ENCODE data around the gene FES. TPM values are rescaled to one million over a fixed set of nuclear protein-coding genes. Genes with fewer than 3 reads are reported as not detected.

FES gene
- 26.2 and 43.3 TPM in 2 replicates for total RNA-seq (ENCODE audit: low replicate concordance)

DNA sequence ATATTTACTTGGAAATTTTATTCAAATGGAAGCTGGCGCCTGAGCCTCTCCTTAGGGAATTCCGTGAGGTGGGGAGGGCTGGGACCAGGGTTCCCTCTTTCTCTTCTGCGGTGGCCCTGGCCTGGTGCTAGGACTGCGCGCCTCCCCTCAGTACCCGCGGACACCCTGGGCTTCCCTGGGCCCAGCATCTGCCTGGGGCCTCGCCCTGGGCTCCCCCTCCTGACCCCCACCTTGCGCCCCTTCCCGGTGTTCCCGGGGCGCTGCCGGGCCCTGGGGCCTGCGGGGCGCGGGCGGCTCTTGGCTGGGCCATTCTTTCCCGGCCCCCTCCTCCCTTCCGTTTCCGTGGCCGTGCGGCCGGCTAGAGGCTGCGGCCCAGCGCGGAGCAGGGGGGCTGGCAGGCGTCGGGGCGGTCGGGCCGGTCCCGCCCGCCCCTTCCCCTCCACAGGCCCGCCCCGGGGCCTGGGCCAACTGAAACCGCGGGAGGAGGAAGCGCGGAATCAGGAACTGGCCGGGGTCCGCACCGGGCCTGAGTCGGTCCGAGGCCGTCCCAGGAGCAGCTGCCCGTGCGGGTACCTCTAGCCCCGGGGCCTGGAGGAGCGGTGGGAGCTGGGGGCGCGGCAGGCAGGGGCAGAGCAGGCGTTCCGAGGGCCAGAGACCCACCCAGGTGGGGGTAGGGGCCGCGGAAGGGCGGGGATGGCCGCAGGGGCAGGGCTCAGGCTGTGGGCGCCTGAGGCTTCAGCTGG lies at the start of gene FES:
FES (plus strand) TSS at position 529 of the 743 bp plus-strand sequence. CDS start 542 bp downstream, outside the sequence.

DNA sequence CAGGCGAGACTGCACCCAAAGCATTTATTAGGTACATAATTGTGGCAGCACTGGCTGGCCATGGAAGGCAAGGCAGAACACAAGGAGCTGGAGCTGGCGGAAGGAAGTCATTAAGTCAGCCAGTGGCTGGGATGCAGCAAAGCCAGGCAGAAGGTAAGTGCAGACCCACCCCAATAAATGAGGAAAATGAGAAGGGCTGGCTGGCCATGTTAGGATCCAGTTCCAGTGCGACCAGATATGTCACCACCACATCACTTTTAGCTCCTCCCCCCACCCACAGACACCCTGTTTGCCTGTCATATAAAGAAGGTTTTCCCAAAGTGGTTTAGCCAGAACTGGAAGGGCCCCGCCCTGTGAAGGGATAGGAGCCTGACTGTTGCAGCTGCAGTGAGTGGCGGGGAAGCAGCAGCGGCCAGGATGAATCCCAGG lies 16.0 kb upstream of the FES start, which contains the start of gene FURIN:
FURIN (plus strand) TSS at position 328 of the 429 bp plus-strand sequence. CDS start 7,153 bp downstream, outside the sequence.

DNA sequence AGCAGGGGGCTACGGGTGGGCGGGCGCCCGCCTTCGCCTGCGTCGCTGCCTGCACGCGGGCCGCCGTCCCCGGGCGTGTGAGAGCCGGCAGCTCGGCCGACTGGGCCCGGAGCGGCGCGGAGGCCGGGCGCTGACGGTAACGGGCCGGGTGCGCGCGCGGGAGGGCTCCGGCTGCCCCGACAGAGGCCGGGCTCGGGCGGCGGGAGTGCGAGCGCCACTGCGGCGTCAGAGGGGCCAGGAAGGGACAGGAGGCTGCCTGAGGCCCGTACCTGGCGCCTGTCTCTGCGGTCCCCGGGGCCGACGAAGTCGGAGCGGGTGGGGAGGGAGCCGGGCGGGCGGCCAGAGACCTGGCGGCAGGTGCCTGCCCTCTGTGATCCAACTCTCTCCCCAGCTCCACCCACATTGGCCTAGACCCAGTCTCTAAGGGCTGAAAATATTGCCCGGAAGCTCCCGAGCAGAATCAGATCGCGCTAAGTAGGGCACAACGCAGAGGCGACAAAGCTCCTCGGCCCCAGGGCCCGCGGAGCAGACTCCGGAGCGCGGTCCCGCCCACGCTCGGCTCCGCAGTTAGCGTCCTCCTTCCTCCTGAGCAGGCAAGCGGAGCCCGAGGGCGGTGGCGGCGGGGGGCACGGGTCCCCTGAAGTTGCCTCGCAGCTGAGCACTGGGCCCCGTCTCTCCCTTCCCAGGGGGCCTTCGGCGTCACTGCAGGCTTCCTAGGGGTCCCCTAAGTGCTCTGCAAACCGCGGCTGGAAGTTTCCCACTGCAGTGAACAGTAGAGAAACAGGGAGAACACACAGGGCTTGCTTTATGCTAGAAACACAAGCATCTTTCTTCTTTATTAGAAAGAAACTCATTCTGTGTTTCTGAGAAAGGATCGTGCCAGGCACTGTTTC lies 18.8 kb downstream of the FES start, which contains the start of gene MAN2A2:
MAN2A2 (plus strand) TSS at position 463 of the 893 bp plus-strand sequence. CDS start 906 bp downstream, outside the sequence.

DNA sequence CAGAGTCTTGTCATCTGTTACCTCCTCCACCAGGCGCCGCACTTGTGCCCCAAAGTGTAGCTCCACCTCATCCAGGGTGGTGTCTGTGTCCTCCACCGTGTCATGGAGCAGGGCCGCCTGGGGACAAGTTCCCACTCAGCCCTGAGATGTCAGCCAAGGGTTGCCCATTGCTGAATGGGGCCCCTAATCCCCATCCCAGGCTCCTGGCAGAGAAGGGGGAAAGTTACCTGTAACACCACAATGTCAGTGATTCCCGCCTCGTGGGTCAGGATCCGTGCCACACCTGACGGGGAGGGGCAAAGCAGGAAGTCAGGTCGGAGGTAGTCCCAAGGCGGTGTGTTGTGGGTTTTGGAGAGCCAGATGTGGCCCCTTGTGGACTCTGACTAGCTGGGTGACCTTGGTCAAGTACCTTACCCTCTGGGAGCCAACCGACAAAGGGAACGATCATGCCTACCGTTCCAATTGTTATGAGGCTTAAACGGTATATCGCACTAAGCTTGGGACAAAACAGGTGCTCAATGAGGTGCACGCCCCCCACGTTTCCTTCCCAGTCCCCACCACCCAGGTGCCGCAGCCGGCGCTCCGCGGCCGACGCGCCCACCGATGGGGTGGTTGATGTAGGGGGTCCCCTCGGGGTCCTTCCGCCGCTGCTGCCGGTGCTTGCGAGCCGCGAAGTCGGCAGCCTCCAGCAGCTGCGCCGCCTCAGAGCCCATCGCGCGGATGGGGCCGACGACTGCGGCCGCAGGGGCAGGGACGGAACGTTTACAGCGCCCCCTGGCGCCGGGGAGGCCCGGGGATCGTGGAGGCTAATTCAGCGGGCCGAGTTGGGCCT lies 47.7 kb downstream of the FES start, which contains the start of gene HDDC3:
HDDC3 (minus strand) TSS at position 722 of the 832 bp plus-strand sequence; CDS start at position 713, 9 bp downstream.

DNA sequence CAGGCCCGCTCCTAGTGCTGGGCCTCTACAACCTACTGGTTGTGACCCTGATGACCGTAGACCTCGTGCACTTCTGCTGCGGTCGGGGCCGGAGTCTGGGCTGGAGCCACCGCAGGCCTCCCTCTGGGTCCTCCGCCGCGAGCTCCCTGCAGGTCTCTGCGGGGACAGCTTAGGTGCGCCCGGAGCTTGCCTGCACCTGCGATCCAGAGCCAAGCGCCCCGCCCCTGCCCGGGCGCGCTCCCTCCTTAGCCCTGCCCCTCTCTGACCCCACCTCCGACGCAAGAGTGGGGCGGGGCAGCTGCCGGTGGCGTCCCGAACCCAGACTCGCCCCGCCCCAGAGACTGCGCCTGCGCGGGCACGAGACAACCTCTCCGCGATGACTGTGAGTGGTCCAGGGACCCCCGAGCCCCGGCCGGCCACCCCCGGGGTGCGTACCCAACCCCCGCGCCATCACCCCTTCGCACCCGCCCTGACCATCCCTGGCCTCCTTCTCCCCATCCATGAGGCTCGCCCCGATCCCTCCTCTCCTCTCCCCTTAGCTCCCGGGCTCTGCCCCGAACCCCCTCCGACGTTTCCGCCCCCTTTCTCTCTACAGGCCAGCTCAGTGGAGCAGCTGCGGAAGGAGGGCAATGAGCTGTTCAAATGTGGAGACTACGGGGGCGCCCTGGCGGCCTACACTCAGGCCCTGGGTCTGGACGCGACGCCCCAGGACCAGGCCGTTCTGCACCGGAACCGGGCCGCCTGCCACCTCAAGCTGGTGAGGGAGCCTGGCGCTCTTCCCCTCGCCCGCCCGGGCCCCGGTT lies 50.8 kb downstream of the FES start, which contains the start of gene UNC45A:
UNC45A (plus strand) TSS at position 337 of the 803 bp plus-strand sequence; CDS start at position 377, 40 bp downstream.

Other genes with a start within 250 kb of the FES start
- gene BLM, start 167.2 kb upstream of the FES start, total RNA-seq (ENCODE audit: low replicate concordance): 0.59 and 3.0 TPM in 2 replicates
- gene FURIN, start 15.9 kb upstream of the FES start, total RNA-seq (ENCODE audit: low replicate concordance): 31.1 and 176 TPM in 2 replicates
- gene MAN2A2, start 18.8 kb downstream of the FES start, total RNA-seq (ENCODE audit: low replicate concordance): 17.4 and 33.0 TPM in 2 replicates
- 8.2 and 15.3 TPM in 2 replicates for gene HDDC3, start 48.0 kb downstream of the FES start, total RNA-seq (ENCODE audit: low replicate concordance)
- 96.9 and 159 TPM in 2 replicates for gene UNC45A, start 50.8 kb downstream of the FES start, total RNA-seq (ENCODE audit: low replicate concordance)
- gene RCCD1, start 70.4 kb downstream of the FES start, total RNA-seq (ENCODE audit: low replicate concordance): 6.5 and 7.4 TPM in 2 replicates
- 6.2 and 52.8 TPM in 2 replicates for gene PRC1, start 110.0 kb downstream of the FES start, total RNA-seq (ENCODE audit: low replicate concordance)
- 6.3 and 11.7 TPM in 2 replicates for gene VPS33B, start 138.1 kb downstream of the FES start, total RNA-seq (ENCODE audit: low replicate concordance)
- gene SV2B, start 215.8 kb downstream of the FES start, total RNA-seq (ENCODE audit: low replicate concordance): 0.12 TPM in 1 of 2 replicates, not detected in the other

Measured in smooth muscle cell of the coronary artery (primary cell).